Esophagus squamous epithelium (tissue), 5 donors: Measurements from ENCODE around the gene CCNF. TPM values are rescaled to one million over a fixed set of nuclear protein-coding genes. Genes with fewer than 3 reads are reported as not detected.

Source experiments
- DNase-seq: peaks from one replicate; lab custom pipeline; 2025; lab: John Stamatoyannopoulos, UW
- H3K27ac ChIP-seq, 4 donors: fragments of 200-600 bp; sonication (generic); one replicate each; pipeline ENCODE4 v1.5.1; 2016 to 2019; ENCODE audit warnings: mild to moderate bottlenecking in 1 of 4
- H3K27me3 ChIP-seq, 4 donors: fragments of 200-600 bp; sonication (generic); 1 replicate in 3 of 4; 2 replicates in 1 of 4; pipeline versions ENCODE4 v1.5.1 to v1.6.0; 2017 to 2021; ENCODE audit warnings: antibody characterized with exemption in 1 of 4
- H3K36me3 ChIP-seq, 3 donors: fragments of 200-600 bp; sonication (generic); one replicate each; pipeline ENCODE4 v1.5.1; 2016 to 2019
- H3K4me1 ChIP-seq, 3 donors: fragments of 200-600 bp; sonication (generic); one replicate each; pipeline ENCODE4 v1.5.1; 2017 to 2019
- H3K4me3 ChIP-seq, 4 donors: fragments of 200-600 bp; sonication (generic); 1 replicate in 3 of 4; 2 replicates in 1 of 4; pipeline ENCODE4 v1.5.1; 2016 to 2019; ENCODE audit warnings: mild to moderate bottlenecking in 2 of 4, moderate library complexity in 1 of 4
- H3K9me3 ChIP-seq, 3 donors: fragments of 200-600 bp; sonication (generic); one replicate each; pipeline ENCODE4 v1.5.1; 2016 to 2019
- POLR2A ChIP-seq, 4 donors: fragments of 450-650 bp; IDR thresholded peaks; one replicate each; pipeline ENCODE4 v1.6.1; 2017; ENCODE audit warnings: antibody characterized with exemption in 4 of 4, mild to moderate bottlenecking in 4 of 4, moderate library complexity in 3 of 4
- WGBS, 2 donors: methylation state at CpG; one replicate each; pipeline ENCODE4 v1.1.5; 2018; 5-methylcytosine and 5-hydroxymethylcytosine counted together
- intact Hi-C: fragments of 100-400 bp; cut with DNase I; formaldehyde crosslinking; loops from one replicate; pipeline ENCODE4 v1.15.0; 2022
- total RNA-seq, 4 donors: library from RNA; depleted of rRNA; stranded (reverse); fragments of >200 nt; gene quantifications; one replicate each; pipeline ENCODE4 v1.1.0, GENCODE V29; 2016
- TF ChIP-seq, protein P1 (sequence below), 6 experiments: fragments of 450-650 bp in 4 of 6; fragments of 200-600 bp in 2 of 6; sonication (generic) in 2 of 6; IDR thresholded peaks; one replicate each; pipeline ENCODE4 v1.5.1; 2016 to 2019; ENCODE audit warnings: antibody characterized with exemption in 6 of 6, mild to moderate bottlenecking in 4 of 6, moderate library complexity in 4 of 6
- donor health status: DM: yes; HTN: yes; CAD: no.

Gene CCNF
- total RNA-seq, 4 donors from 2014 or later = 5.9 to 18.6 (median 10.2) TPM

GRCh38 chr16:2498531-2499253, 69.4 kb downstream of the CCNF start:
- 93% methylated on average over 3 of the region's 15 CpGs; no CpG with 5 or more reads in 1 of the 2 donors for WGBS, 2 donors
- TF ChIP-seq, protein P1, sequence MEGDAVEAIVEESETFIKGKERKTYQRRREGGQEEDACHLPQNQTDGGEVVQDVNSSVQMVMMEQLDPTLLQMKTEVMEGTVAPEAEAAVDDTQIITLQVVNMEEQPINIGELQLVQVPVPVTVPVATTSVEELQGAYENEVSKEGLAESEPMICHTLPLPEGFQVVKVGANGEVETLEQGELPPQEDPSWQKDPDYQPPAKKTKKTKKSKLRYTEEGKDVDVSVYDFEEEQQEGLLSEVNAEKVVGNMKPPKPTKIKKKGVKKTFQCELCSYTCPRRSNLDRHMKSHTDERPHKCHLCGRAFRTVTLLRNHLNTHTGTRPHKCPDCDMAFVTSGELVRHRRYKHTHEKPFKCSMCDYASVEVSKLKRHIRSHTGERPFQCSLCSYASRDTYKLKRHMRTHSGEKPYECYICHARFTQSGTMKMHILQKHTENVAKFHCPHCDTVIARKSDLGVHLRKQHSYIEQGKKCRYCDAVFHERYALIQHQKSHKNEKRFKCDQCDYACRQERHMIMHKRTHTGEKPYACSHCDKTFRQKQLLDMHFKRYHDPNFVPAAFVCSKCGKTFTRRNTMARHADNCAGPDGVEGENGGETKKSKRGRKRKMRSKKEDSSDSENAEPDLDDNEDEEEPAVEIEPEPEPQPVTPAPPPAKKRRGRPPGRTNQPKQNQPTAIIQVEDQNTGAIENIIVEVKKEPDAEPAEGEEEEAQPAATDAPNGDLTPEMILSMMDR (IDR thresholded peaks at IDR 0.05) = no peak
- TF ChIP-seq POLR2A (IDR thresholded peaks at IDR 0.05) = no peak
- H3K27me3 ChIP-seq = no peaks in the 10 kb centered on the region
- no peaks in the 10 kb centered on the region for H3K9me3 ChIP-seq
- intact Hi-C loops = loop anchor here (5.0 to 10.0 kb wide), 2 partner anchors 74 to 156 kb away; partner anchors contain the start of genes ABCA3 and CCNF
- DNase-seq = no peak
- peaks cover 38 to 79% (median 47%) of the 10 kb centered on the region in 3 donors for H3K4me1 ChIP-seq
- H3K4me3 ChIP-seq = no peak overlapping the region
- peak overlapping the region; percentile 50 to 74 (median 72) for H3K27ac ChIP-seq
- peaks cover 0 to 12% (median 0%) of the 10 kb centered on the region in 3 donors for H3K36me3 ChIP-seq

GRCh38 chr16:2499454-2499853, 70.2 kb downstream of the CCNF start:
- intact Hi-C loops = loop anchor here (5.0 to 10.0 kb wide), 2 partner anchors 75 to 157 kb away; partner anchors contain the start of genes ABCA3 and CCNF
- H3K27ac ChIP-seq = peak overlapping the region; percentile 50 to 74 (median 72)
- no peaks in the 10 kb centered on the region for H3K27me3 ChIP-seq
- no peak for TF ChIP-seq POLR2A (IDR thresholded peaks at IDR 0.05)
- TF ChIP-seq, protein P1 (IDR thresholded peaks at IDR 0.05) = no peak
- WGBS, 2 donors = no CpG with 5 or more reads among the region's 6 CpGs
- peaks cover 38 to 79% (median 47%) of the 10 kb centered on the region in 3 donors for H3K4me1 ChIP-seq
- no peak overlapping the region for H3K4me3 ChIP-seq
- H3K9me3 ChIP-seq = no peaks in the 10 kb centered on the region
- peaks cover 0 to 12% (median 0%) of the 10 kb centered on the region in 3 donors for H3K36me3 ChIP-seq
- DNase-seq = no peak

DNA sequence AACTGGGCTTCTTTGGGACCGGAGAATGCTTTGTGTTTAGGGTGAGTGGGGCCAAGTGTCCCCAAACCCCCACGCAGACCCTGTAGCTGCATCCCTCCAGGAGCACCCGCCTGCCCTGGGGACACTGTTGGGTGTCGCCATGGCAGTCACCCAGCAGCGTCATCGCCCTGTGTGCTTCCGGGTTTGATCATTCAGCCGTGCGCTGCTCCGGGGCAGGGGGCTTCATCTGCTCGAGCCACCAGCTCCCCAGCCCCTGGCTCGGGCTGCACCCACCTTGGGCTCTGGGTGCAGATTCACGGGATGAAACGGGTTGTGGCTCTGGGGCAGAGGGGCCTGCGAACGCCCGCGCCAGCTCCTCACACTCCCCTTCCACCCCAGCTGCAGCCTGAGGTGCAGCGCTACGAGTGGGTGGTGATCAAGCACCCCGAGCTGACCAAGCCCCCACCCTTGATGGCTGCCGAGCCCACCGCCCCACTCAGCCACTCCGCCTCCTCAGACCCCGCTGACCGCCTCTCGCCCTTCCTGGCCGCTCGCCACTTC, 70.7 kb downstream of the CCNF start:
- 80% methylated on average over 5 to 8 of the region's 29 CpGs for WGBS, 2 donors
- peaks cover 38 to 79% (median 47%) of the 10 kb centered on the region in 3 donors for H3K4me1 ChIP-seq
- no peaks in the 10 kb centered on the region for H3K9me3 ChIP-seq
- no peaks in the 10 kb centered on the region for H3K27me3 ChIP-seq
- peak overlapping the region in 3 of 4 donors; percentile 72 to 74 (median 72) for H3K27ac ChIP-seq
- no peak overlapping the region for H3K4me3 ChIP-seq
- TF ChIP-seq POLR2A (IDR thresholded peaks at IDR 0.05) = no peak
- TF ChIP-seq, protein P1 (IDR thresholded peaks at IDR 0.05) = no peak
- intact Hi-C loops = loop anchor here (5.0 to 10.0 kb wide), 2 partner anchors 75 to 158 kb away; partner anchors contain the start of genes ABCA3 and CCNF
- no peak for DNase-seq
- H3K36me3 ChIP-seq = peaks cover 0 to 12% (median 0%) of the 10 kb centered on the region in 3 donors

DNA sequence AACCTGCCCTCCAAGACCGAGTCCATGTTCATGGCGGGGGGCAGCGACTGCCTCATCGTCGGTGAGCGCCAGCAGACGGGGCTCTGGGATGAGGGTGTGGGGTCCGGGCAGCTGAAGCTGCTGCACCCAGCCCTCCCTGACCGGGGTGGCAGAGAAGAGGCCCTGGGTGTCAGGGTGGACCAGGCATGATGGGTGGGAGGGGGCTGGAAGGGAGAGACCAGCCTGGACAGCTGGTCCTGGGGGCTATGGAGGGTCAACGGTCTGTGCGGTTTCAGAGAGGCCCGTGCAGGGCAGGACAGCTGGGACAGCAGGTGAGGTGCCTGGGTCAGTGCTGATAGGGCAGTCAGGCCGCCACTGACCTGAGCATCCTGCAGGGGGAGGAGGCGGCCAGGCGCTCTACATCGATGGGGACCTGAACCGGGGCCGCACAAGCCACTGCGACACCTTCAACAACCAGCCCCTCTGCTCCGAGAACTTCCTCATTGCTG, 71.2 kb downstream of the CCNF start:
- TF ChIP-seq POLR2A (IDR thresholded peaks at IDR 0.05) = no peak
- TF ChIP-seq, protein P1 (IDR thresholded peaks at IDR 0.05) = no peak
- intact Hi-C loops = no loop called here
- peaks cover 0 to 12% (median 0%) of the 10 kb centered on the region in 3 donors for H3K36me3 ChIP-seq
- H3K9me3 ChIP-seq = no peaks in the 10 kb centered on the region
- DNase-seq = no peak
- WGBS, 2 donors = 85 to 86% methylated on average over 10 of the region's 20 CpGs
- H3K27ac ChIP-seq = no peak overlapping the region
- no peaks in the 10 kb centered on the region for H3K27me3 ChIP-seq
- peaks cover 38 to 79% (median 47%) of the 10 kb centered on the region in 3 donors for H3K4me1 ChIP-seq
- H3K4me3 ChIP-seq = no peak overlapping the region
